ENCODE results near the gene ZNF423. TPM values are rescaled to one million over a fixed set of nuclear protein-coding genes. Genes with fewer than 3 reads are reported as not detected.
"Not testable (repeated sequence)": the region's sequence is repeated elsewhere in the genome, so short reads cannot be mapped to it uniquely, and the experiment has no call there.

Gene ZNF423
- total RNA-seq, 1 experiment from 2014 or later: not detected

DNA sequence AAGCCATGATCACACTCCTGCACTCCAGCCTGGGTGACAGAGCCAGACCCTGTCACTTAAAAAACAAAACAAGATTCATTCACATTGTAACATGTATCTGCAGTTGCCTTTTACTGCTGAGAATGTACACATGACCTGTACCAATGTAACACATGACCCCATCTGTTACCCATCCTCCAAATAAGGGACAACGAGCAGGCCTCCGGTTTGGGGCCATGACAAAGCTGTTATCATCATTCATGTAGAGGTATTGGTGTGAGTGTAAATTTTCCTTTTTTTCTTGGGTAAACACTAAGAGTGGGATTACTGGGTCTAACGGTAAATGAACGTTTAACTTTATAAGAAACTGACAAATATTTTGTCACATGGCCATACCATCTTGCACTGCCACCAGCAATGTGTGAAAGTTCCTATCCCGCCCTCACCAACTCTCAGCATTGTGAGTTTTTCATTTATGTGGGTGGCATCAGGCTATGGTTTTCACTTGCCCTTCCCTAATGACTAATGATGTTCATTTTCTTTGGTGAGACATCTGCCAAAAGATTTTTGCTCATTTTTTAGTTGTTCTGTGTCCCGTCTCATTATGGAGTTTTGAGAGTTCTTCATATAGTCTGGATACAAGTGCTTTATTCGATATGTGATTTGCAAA lies 336.8 kb downstream of the ZNF423 start:
- DNase-seq (ENCODE audit: low read depth): no peak

- DNase-seq (ENCODE audit: low read depth): no peak
Measured at GRCh38 chr16:49516382-49517036, 339.4 kb downstream of the ZNF423 start.

DNA sequence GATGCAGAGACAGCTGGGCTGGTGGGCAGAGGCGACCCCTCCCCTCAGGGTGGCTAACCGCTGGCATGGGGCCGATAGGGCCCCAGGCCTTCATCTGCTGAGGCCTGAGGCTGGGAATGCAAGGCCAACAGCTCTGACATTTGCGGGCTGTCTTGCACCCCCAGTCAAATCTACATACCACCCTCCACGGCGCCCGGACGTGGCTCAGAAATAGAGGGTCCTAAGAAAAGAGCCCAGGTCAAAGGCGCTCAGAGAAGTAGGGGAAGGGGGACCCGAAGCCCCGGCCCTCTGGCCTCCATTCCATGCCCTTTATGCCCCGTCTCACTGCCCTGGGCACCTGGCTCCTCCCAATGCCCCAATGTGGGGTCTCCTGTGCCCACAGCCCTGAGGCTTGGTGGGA lies 340.1 kb downstream of the ZNF423 start:
- no peak for DNase-seq (ENCODE audit: low read depth)

- DNase-seq (ENCODE audit: low read depth): no peak
Measured at GRCh38 chr16:49515016-49515565, 340.8 kb downstream of the ZNF423 start.

DNA sequence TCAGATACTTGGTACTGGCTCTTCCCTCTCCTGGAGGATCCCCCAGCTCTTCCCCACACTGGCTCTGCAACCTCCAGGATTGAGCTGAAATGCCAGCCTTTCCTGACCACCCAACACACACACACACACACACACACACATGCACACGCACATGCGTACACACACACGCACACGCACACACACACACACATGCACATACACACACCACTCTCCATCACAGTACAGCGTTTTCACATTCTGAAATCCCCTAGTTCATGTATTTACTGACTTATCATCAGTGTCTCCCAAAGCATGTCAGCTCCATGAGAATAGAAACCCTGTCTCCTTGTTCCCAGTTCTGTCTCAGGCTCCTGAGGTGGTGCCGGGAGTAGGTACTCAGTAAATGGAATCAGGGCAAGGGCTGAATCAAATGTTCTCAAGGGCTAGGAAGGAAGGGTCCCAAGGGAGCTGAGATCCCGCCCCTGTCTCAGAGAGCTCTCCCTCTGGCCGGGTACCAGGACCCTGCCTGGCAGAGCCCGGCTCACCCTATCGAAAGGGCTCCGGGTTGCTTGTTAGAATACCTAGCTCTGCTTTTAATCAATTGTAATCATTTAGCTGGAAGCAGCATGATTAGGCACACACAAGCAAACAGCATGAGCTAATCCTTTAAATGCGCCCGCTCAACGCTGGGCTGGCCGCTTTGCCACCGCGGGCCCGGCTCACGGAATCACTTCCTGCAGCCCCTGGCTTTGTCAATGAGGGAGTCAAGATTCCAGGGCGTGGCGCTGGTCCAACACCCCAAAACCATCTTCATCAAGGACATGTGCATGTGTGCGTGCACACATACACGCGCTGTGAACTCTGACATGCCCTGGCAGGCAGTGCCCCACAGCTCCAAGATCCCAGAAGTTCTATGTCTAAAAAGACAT lies 341.6 kb downstream of the ZNF423 start:
- DNase-seq (ENCODE audit: low read depth): no peak

GRCh38 chr16:49513040-49513439 lies 342.9 kb downstream of the ZNF423 start:
- DNase-seq (ENCODE audit: low read depth): no peak

GRCh38 chr16:49510654-49511305 lies 345.1 kb downstream of the ZNF423 start:
- no peak for DNase-seq (ENCODE audit: low read depth)

DNA sequence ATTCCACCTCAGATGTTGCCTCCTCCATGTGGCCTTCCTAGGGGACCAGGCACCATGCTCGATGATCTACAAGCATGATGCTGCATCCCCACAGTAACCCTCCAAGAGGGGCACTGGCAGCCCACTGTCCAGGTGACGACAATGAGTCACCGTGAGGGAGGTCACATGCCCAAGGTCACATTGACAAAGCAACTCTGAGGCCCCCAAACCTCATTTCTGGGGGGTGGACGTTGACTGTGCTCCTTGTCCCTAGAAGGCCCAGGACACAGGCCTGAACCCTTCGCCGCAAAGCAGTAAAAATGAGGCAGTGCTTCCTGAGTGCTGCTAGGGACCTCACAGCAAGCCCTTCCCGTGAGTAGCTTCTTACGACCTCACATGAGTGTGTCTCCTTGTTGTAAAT lies 345.8 kb downstream of the ZNF423 start:
- DNase-seq (ENCODE audit: low read depth): no peak

DNA sequence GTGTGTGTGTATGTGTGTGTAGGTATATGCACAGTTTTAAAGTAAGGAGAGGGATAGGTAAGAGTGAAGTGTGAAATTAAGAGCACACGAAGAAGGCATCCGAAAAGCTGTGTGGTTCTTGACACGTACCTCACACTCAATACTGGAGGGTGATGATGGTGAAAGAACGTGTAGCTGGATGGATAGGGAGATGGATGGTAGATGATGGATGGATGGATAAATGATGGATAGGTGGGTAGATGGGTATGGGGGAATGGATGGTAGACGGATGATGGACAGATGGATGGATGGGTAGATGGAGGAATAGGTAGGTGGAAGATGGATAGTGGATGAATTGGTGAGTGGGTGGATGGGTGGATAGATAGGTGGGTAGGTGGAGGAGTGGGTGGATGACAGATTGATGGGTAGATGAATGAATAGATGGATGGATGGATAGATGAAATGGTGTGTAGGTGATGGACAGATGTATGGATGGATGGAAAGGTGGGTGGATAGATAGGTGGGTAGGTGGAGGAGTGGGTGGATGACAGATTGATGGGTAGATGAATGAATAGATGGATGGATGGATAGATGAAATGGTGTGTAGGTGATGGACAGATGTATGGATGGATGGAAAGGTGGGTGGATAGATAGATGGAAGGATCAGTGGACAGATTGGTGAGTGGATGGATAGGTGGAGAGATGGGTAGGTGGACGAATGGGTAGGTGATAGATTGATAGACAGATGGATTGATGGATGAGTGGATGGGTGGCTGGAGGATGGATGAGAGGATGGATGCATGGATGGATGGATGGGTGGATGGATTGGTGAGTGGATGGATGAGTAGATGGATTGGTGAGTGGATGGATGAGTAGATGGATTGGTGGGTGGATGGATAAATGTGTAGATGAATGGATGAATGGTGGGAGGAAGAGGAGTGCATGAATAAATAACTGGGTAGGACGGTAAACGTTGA lies 349.6 kb downstream of the ZNF423 start:
- not testable (repeated sequence) for DNase-seq (ENCODE audit: low read depth)

DNA sequence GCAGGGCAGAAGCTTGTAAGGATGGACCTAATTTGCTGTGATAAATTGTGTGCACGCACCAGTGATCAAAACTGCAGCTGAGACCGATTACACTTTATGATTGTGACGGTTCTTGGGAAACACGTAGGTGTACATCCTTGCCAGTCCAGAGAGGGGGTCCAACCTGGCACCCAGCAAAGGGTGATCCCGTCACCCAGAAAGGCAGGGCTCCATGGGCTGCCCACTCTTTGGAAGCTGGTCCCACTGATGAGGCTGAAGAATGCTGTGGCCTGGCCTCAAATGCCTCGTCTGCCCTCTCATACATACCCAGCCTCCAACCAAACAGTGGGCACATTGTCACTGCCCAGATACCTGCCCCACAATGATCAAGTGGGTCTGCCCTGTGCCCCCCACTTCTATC lies 350.4 kb downstream of the ZNF423 start:
- DNase-seq (ENCODE audit: low read depth): no peak

DNA sequence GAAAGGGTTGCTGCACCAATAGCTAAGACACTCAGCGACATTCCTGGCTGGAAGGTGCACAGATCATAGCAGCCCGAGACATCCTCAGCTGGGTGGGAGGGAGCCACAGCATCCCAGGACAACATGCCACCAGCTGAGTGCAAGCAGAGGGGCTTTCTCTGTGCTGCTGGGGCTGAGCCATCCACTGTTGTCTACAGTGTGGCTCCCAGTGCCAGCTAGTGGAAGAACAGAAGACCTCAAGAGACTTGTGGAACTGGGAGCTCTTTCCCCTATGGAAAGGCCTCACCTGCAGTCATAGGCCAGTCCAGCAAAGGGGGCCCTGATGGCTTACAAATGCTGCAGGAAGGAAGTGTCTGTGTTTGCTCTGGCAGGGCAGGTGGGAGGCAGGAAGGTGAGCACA lies 351.3 kb downstream of the ZNF423 start:
- DNase-seq (ENCODE audit: low read depth): no peak

DNA sequence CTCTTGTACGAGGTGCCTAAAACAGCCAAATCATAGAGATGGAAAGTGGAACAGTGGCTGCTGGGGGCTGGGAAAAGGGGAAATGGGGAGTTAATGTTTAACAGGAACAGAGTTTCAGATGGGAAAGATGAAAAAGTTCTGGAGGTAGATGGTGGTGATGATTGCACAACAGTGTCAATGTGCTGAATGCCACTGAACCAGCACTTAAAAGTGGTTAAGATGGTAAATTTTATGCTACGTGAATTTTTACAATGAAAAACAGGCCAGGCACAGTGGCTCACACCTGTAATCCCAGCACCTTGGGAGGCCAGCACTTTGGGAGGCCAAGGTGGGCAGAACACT lies 351.9 kb downstream of the ZNF423 start:
- DNase-seq (ENCODE audit: low read depth): no peak

DNA sequence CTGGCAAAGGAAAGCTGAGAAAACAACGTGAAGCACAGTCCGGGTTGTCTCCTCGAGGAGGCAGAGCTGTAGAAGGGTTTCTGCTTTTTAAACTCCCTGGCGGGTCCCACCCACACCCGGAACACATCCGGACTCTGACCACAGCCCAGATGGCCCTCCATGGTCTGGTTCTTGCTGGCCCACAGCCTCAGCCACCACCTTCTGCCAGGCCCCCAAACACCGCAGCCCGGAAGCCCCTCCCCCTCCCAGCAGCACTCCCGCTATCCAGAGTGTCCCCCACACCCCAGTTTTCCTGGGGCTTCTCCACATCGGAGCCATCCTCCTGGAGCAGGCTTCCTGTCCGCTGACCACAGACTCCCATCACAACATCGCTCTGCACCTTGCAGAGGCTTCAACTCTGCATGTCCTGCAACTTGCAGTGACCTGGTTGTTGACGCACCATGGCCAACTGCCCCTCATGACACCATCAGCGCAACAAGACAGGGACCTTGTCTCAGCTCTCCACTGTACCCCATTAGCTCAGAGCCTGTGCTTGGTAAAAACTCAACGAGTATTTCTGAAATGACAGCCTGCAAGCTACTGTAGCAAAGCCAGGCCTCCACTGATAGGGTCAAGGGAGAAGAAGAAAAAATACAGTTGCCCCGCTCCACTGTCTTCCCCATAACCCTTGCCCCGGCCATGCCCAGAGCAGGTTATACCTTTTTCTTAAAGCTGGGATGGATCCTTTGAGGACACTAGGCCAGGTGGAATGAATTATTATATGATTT lies 352.5 kb downstream of the ZNF423 start:
- DNase-seq (ENCODE audit: low read depth): no peak

DNA sequence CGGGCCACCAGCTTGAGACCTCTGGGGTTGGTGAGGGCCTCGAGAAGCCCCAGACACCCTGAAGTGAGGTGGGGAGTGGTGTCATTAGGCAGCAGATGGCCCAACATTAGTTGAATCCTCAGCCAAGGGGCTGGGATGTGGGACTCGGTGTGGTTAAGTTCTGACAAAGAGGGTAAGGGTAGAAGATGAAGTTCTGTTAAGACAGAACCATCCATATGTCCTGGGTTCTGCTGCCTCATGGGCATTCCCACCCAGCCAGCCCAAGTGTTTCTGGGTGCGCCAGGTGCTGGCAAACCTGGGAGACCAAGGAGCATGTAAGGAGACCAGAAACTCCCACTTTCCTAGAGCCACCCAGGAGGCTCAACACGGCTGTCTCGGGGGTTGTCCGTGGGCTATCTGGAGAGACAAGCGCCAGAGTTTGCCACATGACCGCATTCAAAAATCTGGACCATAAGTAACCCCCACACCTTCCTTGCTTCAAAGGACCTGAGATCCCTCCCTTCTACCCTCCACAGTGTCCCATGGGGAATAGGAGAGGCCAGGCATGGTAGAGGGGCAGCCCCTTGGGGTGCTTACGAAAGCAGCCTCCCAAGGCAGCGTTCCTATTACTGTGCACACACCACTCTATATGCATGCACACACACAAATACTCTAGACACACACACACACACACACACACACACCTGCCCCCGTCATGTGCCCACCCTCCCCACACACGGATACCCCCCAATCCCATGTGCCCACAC lies 353.6 kb downstream of the ZNF423 start:
- no peak for DNase-seq (ENCODE audit: low read depth)

DNA sequence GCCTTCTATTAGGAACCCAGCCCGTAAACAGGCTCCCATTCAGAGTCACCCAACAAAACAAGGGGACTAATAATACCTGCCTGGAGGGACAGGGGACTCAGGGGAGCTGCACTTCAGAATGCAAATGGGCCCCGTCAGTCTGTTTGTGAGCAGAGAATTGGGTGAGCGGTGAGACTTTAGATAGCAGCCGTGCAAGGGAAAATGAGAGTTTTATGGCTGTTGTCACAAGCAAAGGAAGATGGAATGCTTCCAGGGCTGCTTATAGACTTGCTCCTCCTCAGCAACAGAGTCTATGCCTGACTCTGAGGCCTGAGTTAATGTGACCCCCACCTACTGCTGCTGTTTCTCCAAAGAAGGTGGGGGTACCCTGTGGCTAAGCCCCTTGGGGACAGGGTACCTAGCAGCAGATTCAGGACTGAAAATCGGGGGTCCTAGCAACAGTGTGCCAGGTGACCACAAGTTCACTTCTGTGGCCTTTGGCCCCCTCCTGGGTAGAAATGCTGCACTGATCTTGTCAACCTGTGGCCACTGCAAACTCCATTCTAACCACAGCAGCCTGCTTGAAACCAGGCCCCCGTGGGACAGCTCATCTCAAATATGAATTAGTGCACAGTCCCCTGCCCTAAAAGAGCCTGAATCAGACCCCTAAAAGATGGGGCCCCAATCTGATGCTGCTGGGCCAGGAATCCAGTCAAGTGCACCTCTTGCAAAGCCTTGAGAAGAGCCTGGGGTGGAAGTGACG lies 355.9 kb downstream of the ZNF423 start:
- no peak for DNase-seq (ENCODE audit: low read depth)

DNA sequence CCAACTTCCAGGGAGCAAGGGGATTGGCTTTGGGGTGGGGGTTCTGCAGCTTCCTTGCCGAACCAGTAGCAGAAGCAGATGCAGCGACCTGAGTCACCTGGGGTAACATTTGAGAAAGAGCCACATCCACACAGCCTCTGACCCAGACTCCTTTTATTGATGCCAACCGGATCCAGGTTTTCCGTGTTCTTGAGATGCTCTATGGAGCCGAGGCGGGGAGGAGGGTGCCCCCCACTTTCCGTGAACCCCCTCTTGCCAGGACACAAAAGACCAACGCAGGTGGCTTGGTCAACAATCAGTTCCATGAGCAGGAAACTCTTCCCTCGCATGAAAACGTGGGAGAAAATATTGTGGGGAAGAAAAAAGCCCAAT lies 356.5 kb downstream of the ZNF423 start:
- DNase-seq (ENCODE audit: low read depth): no peak

DNA sequence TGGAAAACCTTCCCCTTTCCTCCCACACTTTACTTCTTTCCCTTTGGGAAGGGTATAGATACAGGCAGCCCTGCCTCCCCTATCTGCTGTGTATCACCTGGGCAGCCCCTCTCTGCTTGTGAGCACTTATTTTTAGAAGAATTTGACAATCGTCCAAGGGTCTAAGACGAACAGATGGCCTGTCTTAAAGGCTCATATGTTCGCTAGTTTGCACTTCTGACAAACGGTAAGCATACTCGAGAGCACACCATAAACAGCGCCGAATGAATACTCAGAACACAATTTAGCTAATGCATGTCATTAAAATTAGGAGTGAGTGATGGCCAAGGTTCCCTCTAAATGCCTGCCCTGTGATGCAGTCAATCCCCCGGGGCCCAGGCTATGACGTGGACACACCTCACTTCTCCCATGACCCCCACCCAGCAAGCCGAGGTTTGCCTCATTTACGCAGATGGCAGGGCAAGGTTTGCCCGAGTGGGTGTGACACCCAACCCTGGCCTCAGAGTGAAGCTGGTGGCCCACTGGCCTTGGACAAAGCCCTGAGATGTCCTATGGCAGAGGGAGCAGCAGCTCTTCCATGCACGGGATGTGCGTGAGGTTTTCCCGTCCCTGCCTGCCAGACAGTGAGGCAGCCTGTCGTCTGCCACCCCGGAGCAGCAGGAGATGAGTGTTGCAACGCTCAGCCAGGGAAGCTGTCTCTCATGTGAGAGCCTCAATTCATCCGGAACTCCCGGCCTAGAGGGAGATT lies 357.1 kb downstream of the ZNF423 start:
- no peak for DNase-seq (ENCODE audit: low read depth)

- no peak for DNase-seq (ENCODE audit: low read depth)
Measured at GRCh38 chr16:49498264-49498663, 357.6 kb downstream of the ZNF423 start.
